Measurements from ENCODE around the gene TIRAP.

Gene TIRAP

GRCh38 chr11:126327281-126328000 lies 44.5 kb downstream of the TIRAP start:
- DNase-seq (ENCODE audit: low read depth), result no peak

DNA sequence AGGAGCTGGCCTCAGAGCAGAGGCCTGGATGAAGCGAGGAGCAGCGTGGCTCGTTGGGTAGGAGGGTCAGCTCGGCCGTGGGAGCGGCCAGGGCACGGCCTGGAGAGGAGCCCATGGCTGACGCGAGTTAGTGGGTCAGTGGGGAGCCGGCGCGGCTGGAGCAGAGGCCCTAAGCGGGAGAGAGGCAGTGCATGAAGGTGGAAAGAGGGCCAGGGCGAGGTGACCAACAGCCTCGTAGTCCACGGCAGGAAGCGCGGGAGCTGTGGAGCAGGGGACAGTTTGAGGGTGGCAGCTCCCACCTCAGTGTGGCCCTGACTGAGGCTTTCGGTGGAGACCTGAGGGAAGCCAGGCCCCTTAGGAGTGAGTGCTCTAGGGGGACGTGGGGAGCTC lies 45.1 kb downstream of the TIRAP start:
- no peak for DNase-seq (ENCODE audit: low read depth)

DNA sequence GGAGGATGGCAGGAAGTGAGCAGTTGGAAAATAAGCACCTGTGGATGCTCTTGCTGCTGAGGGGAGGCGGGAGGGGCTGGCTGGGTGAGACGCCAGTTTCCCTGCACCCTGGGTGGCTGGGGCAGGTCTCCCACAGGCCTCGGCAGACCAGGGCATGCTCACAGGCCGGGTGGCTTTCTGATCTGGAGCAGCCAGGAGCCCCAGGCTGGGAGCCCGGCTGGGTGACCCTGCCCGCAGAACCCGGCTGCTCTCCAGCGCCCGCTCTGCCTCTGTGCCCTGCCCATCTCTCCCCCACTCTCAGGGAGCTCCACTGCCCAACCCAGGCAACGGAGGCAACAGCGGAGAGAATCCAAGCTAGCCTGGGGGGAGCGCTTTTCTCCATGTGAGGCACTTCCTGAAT lies 45.6 kb downstream of the TIRAP start:
- no peak for DNase-seq (ENCODE audit: low read depth)

GRCh38 chr11:126328938-126329643 lies 46.2 kb downstream of the TIRAP start:
- DNase-seq (ENCODE audit: low read depth), result no peak

GRCh38 chr11:126329644-126330211 lies 46.8 kb downstream of the TIRAP start:
- DNase-seq (ENCODE audit: low read depth), result no peak

- DNase-seq (ENCODE audit: low read depth), result no peak
These were observed 48.4 kb downstream of the TIRAP start for GRCh38 chr11:126331286-126331685.

GRCh38 chr11:126332221-126332711 lies 49.4 kb downstream of the TIRAP start:
- DNase-seq (ENCODE audit: low read depth), result peak; percentile 89

DNA sequence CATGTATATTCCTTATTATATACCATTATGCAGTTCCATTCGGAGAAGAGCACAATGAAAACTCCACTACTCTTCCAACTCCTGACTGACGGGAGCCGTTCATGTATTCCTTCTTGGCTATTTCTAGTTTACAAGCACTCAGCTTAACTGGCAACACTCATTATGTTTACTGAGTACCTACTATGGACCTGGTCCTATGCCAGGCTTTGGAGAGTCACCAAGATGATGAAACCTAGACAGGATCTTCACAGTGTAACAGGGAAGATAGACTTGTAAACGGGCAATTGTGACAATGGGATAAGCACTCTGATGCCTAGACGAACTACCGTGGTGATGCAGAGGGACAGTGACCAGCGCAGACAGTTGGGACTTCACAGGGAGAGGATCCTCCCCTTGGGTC lies 50.2 kb downstream of the TIRAP start:
- DNase-seq (ENCODE audit: low read depth), result no peak

DNA sequence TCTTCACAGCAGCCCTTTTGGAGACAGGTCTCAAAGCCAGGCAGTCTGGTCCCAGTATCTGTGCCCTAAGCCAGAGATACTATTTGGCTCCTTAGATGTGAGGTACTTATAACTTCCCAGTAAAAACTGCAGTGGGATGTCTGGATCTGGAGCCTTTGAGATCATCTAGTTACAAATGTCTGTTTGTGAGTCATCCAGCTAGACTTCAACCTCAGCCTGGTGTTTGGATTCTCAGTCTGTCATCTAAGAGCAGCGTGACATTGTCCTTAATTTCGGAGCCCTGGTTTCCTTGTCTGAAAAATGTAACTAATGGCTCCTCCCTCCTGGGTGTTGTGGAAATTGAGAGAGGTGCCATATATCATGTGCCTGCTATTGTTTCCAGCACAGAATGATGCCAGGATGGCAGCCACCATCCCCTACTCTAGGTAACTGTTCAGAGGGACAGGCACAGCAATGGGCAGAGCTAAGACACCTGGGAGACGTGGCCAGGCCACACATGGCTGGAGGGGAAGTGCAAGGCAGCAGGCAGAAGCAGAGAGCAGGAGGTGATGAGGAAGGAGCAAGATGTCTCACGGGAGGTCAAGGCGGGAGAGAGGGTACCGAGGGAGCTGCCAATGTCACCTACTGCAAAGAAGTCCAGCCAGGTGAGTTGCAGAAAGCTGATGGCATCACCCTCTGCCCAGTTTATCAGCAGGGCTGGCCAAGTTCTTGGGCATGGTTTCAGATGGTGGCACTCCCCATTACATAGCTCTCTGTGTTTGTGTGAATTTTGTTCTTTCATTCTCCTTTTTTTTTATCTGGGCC lies 52.0 kb downstream of the TIRAP start:
- peak; percentile 49 for DNase-seq (ENCODE audit: low read depth)

- DNase-seq (ENCODE audit: low read depth), result no peak
These were observed 52.5 kb downstream of the TIRAP start for GRCh38 chr11:126335463-126335760.

- no peak for DNase-seq (ENCODE audit: low read depth)
These were observed 53.2 kb downstream of the TIRAP start for GRCh38 chr11:126336138-126336541.

- no peak for DNase-seq (ENCODE audit: low read depth)
These were observed 53.8 kb downstream of the TIRAP start for GRCh38 chr11:126336671-126337101.

GRCh38 chr11:126337126-126337473 lies 54.2 kb downstream of the TIRAP start:
- no peak for DNase-seq (ENCODE audit: low read depth)

DNA sequence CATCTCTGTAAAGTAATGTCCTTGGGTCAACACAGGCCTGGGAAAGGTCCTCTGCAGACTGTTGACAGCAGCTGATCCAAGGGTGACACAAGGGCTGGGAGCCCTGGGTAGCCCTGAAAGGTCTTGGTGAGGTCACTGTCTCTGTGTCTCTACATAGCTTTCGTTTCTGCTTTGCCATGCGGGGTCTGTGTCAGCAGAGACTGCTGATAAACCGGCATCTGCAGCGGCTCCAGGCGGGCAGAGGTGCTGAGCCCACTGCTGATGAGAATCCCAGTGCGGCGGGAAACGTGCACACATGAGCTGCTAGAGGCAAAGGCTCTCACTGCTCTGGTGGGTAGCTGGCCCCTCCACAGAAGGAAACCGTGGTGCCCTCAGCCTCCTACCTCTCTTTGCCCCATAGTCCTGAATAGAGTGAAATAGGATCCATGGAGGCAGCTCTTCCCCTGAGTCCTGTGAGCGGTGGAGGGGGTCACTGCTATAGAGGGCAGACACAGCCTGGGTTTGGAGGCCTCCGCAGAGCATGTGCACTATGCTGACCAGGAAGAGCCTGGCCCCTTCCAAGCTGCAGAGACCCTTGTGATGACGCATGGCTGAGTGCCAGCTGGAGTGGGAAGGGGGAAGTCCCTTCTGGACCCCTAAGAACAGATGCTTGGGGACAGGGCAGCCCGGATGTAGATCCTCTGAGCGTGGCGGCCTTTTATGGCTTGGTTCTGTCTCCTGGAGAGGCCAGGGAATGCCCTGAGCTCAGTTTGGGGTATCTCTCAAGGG lies 54.8 kb downstream of the TIRAP start:
- no peak for DNase-seq (ENCODE audit: low read depth)

GRCh38 chr11:126338346-126339055 lies 55.6 kb downstream of the TIRAP start:
- DNase-seq (ENCODE audit: low read depth), result no peak

DNA sequence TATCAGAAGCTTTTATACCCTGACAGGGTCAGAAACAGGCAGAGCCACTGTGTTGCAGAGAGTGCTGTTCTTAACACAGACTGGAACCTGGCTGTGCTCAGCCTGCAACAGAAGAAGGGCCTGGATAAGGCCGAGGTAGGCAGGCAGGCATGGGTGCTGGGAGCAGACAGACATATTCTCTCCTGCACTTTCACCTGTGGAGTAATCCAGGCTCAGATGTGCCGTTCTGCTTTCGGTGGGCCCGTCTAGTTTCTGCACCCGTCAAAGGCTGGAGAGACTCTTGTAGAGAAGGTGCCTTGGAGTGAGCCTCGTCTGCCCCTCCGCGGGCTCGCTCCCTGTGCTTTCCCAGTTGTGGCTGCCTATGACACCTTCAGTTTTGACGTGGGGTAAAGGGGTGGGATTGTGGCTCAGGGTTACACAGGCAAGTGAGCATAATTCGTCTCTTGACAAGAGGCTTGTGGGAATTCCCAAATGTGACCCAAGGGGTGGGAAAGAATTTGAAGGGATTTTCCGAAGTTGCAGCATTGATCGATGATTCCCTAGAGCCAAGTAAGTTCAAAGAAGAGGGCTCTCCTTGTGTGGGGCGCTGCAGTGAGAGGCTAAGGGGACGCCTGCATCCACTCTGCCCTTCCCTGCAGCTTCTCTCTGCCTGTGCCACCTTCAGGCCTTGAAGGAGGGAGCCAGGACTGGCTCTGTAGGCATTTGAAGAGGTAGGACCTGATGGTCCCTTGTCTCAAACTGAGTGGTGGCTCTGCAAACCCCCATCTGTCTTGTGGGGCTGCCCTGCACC lies 56.4 kb downstream of the TIRAP start:
- DNase-seq (ENCODE audit: low read depth), result no peak

- no peak for DNase-seq (ENCODE audit: low read depth)
These were observed 57.1 kb downstream of the TIRAP start for GRCh38 chr11:126339863-126340434.

DNA sequence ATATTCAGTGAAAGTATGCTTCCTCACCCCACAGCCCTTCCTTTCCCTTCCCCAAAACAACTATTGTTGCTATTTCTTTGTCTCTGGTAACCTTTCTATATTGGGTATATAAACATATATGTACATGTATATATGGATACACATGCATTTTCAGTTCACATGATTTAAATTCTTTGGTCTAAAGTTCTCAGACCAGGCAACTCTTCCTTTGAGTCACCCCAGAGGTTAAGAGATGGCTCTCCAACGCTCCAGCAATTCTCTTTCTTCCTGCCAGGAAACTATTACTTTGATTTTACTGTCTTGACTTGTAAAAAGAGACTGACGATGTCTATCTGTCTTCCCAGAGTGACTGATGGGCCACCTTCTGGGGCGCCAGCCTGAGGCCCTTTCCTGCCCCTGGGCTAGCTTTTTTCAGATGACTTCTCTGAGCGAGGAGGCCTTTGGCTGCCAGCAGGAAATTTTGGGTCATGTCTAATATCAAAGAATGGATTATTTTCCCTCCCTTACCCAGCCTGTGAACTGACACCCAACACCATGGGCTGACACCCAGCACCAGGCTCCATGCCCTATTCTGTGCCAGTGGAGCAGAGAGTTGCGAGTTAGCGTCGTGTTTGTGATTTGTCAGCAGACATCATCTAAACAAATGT lies 58.2 kb downstream of the TIRAP start:
- no peak for DNase-seq (ENCODE audit: low read depth)

DNA sequence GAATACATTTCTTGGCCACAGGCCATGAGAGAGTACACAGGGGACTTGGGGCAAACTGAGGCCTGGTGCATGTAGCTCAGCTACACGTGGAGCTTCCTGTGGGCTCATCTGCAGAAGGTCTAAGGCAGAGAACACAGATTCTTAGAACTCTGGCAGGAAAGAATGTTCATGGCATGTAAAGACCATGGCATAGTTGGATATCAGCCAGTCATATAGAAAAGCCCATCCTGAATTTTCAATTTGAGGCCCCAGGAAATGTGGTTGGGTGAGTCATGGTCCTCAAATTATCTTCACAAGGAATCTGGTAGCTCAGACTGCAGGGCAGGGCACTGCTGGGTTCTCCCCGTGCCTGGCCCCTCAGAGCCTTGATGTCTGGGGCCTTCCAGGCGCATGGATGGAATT lies 58.9 kb downstream of the TIRAP start:
- DNase-seq (ENCODE audit: low read depth), result peak; percentile 87

GRCh38 chr11:126343051-126343450 lies 60.2 kb downstream of the TIRAP start:
- DNase-seq (ENCODE audit: low read depth), result no peak

Measured in amniotic epithelial cell (primary cell).